SK-N-MC (cell line): ENCODE data around the gene CR1L.

Experiments
- EZH2 ChIP-seq: fragments of 200-600 bp; sonication (generic); IDR thresholded peaks from one replicate; pipeline ENCODE4 v1.6.1; 2017; ENCODE audit warnings: antibody characterized with exemption
- FOXP2 ChIP-seq: optimal IDR thresholded peaks from 2 replicates; pipeline ENCODE3; 2011; ENCODE audit warnings: mild to moderate bottlenecking, moderate library complexity; ENCODE audit not compliant: insufficient read depth; ENCODE audit errors: extremely low read length, control extremely low read depth
- POLR2AphosphoS5 ChIP-seq: IDR thresholded peaks from 2 replicates; pipeline ENCODE4 v1.6.1; 2012; ENCODE audit warnings: mild to moderate bottlenecking, low read depth, low read length, borderline replicate concordance

DNA sequence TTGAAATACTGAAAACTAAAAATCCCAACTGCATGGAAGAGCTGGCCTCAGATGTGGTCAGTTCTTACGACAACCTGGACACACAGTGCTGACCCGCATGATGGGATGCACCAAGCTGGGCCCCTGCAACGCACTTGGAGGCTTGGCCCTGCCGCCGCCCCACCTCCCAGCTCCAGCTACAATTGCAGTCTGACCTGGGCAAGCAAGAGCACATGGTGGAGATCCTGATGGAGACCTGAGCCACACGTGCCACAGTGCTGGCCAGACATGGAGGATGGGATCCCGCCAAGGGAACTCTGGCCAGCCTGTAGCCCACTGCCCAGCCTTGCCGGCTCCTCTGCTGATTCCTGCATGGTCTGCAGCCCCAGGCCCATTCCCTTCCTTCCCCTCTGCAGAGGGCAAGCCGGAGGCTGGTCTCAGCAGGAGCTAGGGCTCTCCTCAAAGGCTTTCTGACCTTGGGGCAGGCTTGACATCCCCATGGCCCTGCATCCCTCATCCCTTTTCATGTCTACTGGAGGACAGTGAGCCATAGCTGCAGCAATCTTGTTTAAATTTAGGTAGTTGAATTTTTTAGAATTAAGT lies 14.1 kb downstream of the CR1L start:
- TF ChIP-seq EZH2 (no peak), POLR2AphosphoS5 (no peak), FOXP2 (no peak)
